WERI-Rb-1 (cell line): ENCODE measurements around the gene STK40.

Source experiments
- DNase-seq: peaks from one replicate; pipeline ENCODE4 v3.0.0-alpha.2; 2020
- H3K27ac ChIP-seq: fragments of 250-450 bp; sonication (Bioruptor Pico); 2 replicates; pipeline ENCODE4 v1.5.1; 2020; ENCODE audit warnings: mild to moderate bottlenecking, moderate library complexity
- H3K27me3 ChIP-seq: fragments of 250-450 bp; sonication (Bioruptor Pico); 2 replicates; pipeline ENCODE4 v1.5.1; 2021; ENCODE audit warnings: mild to moderate bottlenecking, low read depth, moderate library complexity; ENCODE audit not compliant: insufficient read depth, severe bottlenecking
- H3K36me3 ChIP-seq: fragments of 250-450 bp; sonication (Bioruptor Pico); 2 replicates; pipeline ENCODE4 v1.5.1; 2020; ENCODE audit warnings: mild to moderate bottlenecking, moderate library complexity
- H3K4me3 ChIP-seq: 2 replicates; pipeline ENCODE4 v1.5.1; 2011; ENCODE audit warnings: low read depth, mild to moderate bottlenecking, control low read depth, low read length
- H3K9me3 ChIP-seq: fragments of 250-450 bp; sonication (Bioruptor Pico); 2 replicates; pipeline ENCODE4 v1.5.1; 2021; ENCODE audit warnings: mild to moderate bottlenecking, moderate library complexity; ENCODE audit not compliant: severe bottlenecking
- TF ChIP-seq, protein P1 (sequence below): IDR thresholded peaks from 2 replicates; pipeline ENCODE4 v1.5.1; 2011; ENCODE audit warnings: low read depth, mild to moderate bottlenecking, control low read depth, inconsistent platforms, low read length

STK40 gene

DNA sequence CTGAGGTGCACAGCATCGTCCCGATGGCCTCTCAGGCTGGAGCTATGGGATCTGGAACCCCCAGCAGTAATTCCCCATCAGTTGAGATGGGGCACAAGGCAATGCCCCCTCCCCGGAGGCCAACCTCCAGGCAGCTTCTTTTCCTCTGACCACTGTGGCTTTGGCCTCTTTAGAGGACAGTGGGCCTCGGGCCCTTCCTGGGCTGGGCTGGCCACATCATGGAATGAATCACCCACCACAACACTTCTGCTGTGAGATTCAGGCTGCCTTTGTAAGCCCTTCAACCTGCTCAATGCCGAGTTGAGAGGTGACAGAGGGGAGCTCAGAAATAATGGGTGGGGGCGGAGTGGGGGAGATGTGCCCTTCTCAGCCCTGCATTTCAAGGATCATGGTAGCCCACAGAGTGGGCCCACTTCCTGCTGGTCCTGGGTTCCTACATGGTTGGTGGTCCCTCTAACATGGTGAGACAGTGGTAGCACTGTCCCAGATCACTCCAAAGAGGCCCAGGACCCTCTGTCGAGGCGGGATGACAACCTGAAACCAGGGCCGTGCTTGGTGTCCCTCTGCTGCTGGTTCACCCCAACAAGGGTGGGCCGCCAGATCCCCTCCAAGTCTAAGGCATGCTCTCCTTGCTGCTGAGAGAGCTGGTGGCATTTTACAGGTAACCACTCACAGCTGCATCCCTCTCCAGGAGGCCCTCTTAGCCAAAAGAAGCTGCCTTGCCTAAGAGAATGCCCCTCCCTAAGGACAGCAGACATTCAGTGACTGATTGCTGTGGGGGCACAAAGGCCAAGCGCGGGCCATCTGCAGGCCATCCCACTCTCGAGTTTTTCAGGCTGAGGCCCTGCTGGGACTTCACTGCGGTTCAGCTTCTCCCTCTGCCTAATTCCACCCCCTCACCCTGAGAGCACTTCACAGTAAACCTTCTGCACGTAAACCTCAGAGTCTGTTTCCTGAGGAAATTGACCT, 32.5 kb downstream of the STK40 start:
- TF ChIP-seq, protein P1, sequence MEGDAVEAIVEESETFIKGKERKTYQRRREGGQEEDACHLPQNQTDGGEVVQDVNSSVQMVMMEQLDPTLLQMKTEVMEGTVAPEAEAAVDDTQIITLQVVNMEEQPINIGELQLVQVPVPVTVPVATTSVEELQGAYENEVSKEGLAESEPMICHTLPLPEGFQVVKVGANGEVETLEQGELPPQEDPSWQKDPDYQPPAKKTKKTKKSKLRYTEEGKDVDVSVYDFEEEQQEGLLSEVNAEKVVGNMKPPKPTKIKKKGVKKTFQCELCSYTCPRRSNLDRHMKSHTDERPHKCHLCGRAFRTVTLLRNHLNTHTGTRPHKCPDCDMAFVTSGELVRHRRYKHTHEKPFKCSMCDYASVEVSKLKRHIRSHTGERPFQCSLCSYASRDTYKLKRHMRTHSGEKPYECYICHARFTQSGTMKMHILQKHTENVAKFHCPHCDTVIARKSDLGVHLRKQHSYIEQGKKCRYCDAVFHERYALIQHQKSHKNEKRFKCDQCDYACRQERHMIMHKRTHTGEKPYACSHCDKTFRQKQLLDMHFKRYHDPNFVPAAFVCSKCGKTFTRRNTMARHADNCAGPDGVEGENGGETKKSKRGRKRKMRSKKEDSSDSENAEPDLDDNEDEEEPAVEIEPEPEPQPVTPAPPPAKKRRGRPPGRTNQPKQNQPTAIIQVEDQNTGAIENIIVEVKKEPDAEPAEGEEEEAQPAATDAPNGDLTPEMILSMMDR, result no peak
- Histone ChIP-seq H3K36me3 (peaks cover 39% of the 10 kb centered on the region), H3K27me3 (no peaks in the 10 kb centered on the region), H3K9me3 (no peaks in the 10 kb centered on the region), H3K4me3 (no peak overlapping the region), H3K27ac (no peak overlapping the region)
- DNase-seq, result no peak

DNA sequence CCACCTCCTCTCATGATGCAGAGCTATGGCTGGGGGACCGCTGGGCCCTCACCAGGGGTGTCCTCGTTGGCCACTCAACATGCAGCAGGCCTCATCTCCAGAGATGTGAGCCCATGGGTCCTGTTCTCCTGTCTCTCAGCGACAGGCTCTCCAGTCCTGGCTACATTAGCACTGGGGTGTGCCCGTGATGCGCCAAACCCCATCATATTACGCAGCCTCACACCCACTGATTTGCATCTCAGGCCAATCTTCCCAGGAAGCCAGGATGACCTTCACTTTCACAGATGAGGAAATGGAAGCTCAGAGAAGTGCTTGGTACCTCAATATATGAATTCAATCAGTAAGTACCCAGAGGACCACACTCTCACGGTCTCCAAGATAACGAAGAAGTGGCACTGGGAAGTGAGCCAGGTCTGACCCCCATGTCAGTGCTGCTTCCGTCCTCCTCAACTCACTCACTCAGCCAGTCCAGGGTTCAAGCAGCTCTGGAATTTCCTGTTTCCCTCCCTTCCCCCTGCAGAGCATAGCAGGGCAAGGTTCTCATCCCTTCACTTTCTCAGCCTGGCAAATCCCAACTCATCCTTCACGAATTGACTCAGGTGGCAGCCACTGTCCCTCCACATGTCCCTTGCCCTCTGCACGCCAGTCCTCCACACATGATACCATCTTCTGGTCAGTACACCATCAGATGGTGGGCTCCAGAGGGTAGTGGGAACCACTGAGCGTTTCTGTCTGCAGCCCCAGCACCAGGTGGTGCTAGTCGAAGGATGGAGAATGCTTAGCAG, 33.4 kb downstream of the STK40 start:
- H3K27ac ChIP-seq, result no peak overlapping the region
- TF ChIP-seq, protein P1, result no peak
- no peaks in the 10 kb centered on the region for H3K9me3 ChIP-seq
- no peaks in the 10 kb centered on the region for H3K27me3 ChIP-seq
- H3K36me3 ChIP-seq, result peaks cover 39% of the 10 kb centered on the region
- no peak for DNase-seq
- H3K4me3 ChIP-seq, result no peak overlapping the region

DNA sequence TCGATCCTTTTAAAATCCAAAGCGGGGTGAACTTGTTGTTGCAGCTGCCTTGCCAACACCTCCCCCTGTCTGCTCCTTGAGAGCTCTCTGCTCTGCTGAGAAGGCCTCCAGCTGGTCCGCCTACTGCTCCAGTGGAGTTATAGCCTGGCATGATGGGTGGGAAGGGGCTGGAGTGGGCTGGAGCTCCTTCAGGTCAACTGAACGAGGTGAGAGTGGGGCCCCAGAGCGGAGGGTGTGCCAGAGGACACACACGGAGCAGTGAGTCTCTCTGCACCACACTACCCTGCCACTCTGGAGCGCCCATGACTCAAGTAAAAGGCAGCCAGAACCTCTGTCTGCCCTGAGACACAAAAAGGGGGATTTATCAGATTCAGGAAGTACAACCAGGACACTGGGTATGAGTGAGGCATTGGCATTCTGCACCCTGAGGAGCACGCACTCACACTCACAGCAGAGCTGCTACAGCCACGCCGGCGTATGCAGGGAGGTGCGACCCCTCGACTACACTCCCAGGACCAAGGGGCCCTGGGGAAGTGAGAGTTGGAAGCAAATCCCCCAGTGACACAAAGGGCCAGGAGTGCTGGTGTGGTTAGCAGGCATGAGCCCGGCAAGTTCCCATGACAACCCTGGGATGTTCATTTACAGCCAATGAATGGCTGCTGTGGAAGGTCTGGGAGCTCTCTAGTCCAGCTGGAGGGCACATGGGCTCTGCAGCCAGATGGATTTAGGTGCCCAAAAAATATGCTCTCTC, 34.3 kb downstream of the STK40 start:
- Histone ChIP-seq H3K27me3 (no peaks in the 10 kb centered on the region), H3K36me3 (peaks cover 39% of the 10 kb centered on the region), H3K27ac (no peak overlapping the region; the same call in 1 of the 2 replicates), H3K4me3 (no peak overlapping the region), H3K9me3 (no peaks in the 10 kb centered on the region)
- TF ChIP-seq, protein P1, result no peak
- DNase-seq, result no peak

DNA sequence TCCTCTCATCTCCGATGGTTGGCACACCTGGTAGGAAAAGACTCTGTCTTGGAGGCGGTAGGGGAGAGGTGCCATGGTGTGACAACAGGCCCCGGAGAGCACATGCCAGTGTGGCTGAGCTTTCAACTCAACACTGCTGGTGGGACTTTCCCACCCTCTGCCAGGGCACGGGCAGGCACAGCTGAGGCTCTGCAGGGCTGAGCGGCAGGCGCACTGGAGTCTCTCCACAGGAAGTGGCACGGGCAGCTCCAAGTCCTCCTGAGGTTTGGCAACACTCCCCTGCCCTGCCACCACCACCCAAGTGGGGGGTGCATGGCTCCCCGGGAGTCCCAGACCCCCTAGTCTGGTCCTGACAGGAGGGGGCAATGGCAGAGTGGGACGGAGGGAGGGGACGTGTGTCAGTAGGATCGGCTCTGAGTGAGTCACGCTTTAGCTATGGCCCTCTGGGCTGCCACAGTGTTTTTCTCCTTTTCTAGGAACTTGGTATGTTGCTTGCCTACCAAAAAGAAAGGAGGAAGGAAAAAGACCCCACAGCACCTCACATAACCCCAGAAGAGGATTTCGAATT, 35.0 kb downstream of the STK40 start:
- Histone ChIP-seq H3K27ac (no peak overlapping the region), H3K27me3 (no peaks in the 10 kb centered on the region), H3K4me3 (no peak overlapping the region), H3K9me3 (no peaks in the 10 kb centered on the region), H3K36me3 (peaks cover 42% of the 10 kb centered on the region)
- no peak for DNase-seq
- TF ChIP-seq, protein P1, result no peak

DNA sequence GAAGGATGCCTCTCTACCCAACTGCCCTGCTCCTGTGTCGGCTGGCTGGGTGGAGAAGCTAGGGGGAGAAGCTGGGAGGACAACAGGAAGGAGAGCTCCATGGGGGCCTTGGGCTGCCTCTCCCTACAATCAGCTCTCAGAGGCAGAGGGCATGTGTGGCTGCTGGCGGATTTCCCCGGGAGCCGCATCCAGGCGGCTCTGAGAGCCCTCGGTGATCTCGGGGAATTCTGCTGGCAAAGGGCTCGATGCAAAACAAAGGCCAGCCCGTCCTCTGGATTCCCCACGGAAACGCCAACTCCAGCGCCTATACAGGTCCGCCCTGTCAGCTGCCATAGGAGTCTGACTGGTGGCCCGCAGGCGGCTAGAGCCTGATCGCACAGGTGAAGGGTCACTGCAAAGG, 35.9 kb downstream of the STK40 start:
- Histone ChIP-seq H3K9me3 (no peaks in the 10 kb centered on the region), H3K36me3 (peaks cover 40% of the 10 kb centered on the region), H3K4me3 (no peak overlapping the region), H3K27me3 (no peaks in the 10 kb centered on the region), H3K27ac (no peak overlapping the region)
- DNase-seq, result no peak
- TF ChIP-seq, protein P1, result no peak
